SJCRH30 (cell line): ENCODE measurements around the gene CYP27B1. TPM values are rescaled to one million over a fixed set of nuclear protein-coding genes. Genes with fewer than 3 reads are reported as not detected.

Experiments
- DNase-seq, 2 experiments: peaks; one replicate each; pipeline ENCODE4 v3.0.0-alpha.2; 2015 to 2020
- H3K27ac ChIP-seq: fragments of 250-450 bp; sonication (Bioruptor Pico); 2 replicates; pipeline ENCODE4 v1.5.1; 2020; ENCODE audit warnings: mild to moderate bottlenecking, moderate library complexity
- H3K27me3 ChIP-seq: fragments of 250-450 bp; sonication (Bioruptor Pico); 2 replicates; pipeline ENCODE4 v1.5.1; 2020; ENCODE audit warnings: mild to moderate bottlenecking, moderate library complexity
- H3K36me3 ChIP-seq: fragments of 250-450 bp; sonication (Bioruptor Pico); 2 replicates; pipeline ENCODE4 v1.5.1; 2020; ENCODE audit warnings: mild to moderate bottlenecking, moderate library complexity
- H3K4me1 ChIP-seq: fragments of 250-450 bp; sonication (Bioruptor Pico); 2 replicates; pipeline ENCODE4 v1.5.1; 2020; ENCODE audit warnings: mild to moderate bottlenecking, moderate library complexity
- H3K4me3 ChIP-seq: fragments of 250-450 bp; sonication (Bioruptor Pico); 2 replicates; pipeline ENCODE4 v1.5.1; 2020; ENCODE audit warnings: mild to moderate bottlenecking, moderate library complexity
- H3K9me3 ChIP-seq: fragments of 250-450 bp; sonication (Bioruptor Pico); replicated peaks from 2 replicates; pipeline ENCODE4 v1.5.1; 2020; ENCODE audit warnings: mild to moderate bottlenecking, moderate library complexity
- total RNA-seq: library from RNA; depleted of rRNA; stranded (reverse); fragments of >200 nt; shearing (Covaris generic); gene quantifications from 2 replicates; pipeline ENCODE4 v1.2.3, GENCODE V29; 2014

Gene CYP27B1
- total RNA-seq, 1 experiment from 2014 or later = 97.4 TPM

DNA sequence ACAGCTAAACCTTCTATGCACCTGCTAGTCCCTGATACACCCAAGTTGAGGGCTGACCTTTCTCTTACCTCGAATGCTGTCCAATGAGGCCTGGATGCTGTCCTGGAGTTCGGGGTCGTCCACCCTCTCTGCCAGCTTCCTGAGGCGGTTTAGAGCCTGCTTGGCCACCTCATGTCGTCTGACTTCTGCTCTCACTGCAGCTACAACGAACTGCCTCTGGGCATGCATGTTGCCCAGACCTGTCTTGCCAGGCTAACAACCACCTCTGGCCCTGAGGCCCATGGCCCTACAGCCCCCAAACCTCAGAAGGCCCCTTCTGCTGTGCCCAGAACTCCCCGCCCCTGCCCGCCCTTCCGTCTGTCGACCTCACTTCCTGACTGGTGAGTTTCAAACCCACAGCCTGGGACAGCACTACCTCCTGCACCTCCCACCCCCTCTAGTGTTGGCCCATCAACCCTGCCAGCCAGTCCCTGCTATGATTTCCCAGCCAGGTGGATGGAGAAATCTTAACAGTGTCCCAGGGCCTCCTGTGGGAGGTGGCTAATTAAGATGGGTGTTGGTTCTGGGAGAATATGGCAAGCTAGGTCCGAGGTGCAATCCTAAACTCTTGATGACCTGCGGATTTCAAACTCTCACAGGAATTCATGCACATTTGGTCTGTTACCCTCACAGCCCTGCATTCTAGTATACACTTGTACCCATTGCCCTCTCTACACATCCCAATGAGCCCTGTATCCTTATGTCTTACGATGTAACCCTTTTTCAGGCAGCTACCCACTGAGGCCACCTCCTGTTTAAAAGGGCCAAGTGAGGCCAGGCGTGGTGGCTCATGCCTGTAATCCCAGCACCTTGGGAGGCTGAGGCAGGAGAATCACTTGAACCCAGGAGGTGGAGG lies 24.8 kb downstream of the CYP27B1 start:
- Histone ChIP-seq H3K27me3 (peaks cover 54% of the 10 kb centered on the region), H3K4me3 (no peak overlapping the region), H3K36me3 (peaks cover 16% of the 10 kb centered on the region), H3K9me3 (no peaks in the 10 kb centered on the region), H3K4me1 (peaks cover 28% of the 10 kb centered on the region), H3K27ac (no peak overlapping the region)
- peak; percentile 89 for DNase-seq

DNA sequence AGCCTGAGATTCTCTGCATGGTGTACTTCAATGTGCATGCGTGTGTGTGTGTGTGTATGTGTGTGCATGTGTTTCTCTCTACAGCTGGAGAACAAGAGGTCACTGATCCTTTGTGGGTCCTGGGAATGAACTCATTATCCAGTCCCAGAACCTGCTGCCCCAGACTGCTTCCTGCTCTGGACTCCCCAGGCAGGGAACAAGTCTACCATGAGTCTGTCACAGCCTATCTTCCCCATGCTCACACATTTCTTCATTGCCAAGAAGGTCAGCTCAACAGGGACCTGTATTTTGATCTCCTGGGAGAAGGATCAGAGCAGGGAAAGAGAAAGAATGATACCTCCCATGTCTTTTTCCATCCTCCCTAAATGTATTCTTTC lies 25.5 kb downstream of the CYP27B1 start:
- H3K4me3 ChIP-seq = no peak overlapping the region
- no peak overlapping the region for H3K27ac ChIP-seq
- H3K4me1 ChIP-seq = peaks cover 34% of the 10 kb centered on the region
- no peak for DNase-seq
- peaks cover 61% of the 10 kb centered on the region for H3K27me3 ChIP-seq
- no peaks in the 10 kb centered on the region for H3K9me3 ChIP-seq
- peaks cover 9% of the 10 kb centered on the region for H3K36me3 ChIP-seq

DNA sequence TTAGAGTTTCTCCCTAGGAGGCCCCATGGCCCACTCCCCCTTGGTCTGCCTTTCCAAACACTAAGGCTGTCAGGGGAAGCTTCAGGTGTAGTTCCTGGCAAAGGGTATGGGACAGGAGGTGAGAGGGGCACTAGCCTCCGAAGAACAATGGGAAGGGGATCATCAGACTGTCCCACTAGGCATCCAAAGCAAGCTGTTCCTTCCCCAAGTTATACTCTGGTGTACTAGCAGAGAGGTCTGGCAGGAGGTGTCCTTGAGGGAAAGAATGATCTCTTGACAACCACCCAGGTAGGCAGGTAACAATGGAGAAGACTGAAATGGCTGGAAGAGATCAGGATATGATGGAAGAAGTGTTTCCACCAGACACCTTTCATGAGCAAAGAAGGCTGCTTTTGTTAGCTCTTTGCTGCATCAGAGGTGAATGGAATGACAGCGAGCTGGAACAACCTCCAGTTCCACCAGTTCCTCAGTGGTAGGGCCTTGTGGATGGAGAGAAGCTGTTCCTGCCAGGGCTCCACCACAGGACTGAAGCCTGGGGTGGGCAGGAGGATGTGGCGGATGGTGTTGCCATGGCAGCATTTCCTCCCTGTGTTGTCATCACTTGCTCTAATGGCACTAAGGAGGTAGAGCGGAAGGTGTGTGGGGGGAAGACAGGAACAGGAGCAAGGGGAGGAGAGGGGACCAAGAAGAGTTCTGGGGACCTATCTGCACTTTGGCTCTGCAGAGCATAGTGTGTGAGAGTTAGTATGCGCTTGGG lies 26.0 kb downstream of the CYP27B1 start:
- peaks cover 3% of the 10 kb centered on the region for H3K36me3 ChIP-seq
- H3K27me3 ChIP-seq = peaks cover 61% of the 10 kb centered on the region
- peak; percentile 80 to 82 for DNase-seq

DNA sequence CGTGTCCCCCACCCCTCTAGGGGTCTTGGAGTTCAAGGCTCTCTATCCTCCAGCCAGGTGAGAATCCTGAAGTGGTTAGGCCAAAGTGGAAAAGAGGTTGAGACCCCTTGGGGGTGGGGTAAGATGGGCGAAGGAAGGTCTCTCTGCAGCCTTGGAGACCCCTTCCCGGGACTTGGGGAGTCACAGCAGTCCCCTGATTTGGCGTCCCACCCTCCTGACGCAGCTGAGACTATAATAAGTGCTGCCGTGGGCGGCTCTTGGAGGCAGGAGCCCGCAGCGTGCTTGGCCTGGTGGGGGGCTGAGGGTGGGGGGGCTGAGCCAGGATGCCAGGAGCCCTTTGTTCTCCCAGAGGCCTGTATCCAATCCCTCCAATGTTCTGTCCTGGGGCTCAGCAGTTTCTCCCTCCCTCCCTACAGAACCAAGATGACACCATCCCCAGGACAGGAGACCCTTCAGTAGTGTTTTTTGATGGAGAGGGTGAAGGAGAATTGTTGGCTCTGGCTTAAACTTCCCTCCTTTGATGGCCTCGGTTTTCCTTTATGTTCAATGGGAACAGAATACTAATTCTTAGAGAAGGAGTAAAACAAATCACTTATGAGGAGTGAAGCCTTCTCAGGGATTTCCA lies 26.9 kb downstream of the CYP27B1 start:
- DNase-seq = no peak

More for the DNA sequence above, 26.0 kb downstream of the CYP27B1 start:
- H3K9me3 ChIP-seq = no peaks in the 10 kb centered on the region
- H3K4me3 ChIP-seq = no peak overlapping the region
- peaks cover 32% of the 10 kb centered on the region for H3K4me1 ChIP-seq
- no peak overlapping the region for H3K27ac ChIP-seq

DNA sequence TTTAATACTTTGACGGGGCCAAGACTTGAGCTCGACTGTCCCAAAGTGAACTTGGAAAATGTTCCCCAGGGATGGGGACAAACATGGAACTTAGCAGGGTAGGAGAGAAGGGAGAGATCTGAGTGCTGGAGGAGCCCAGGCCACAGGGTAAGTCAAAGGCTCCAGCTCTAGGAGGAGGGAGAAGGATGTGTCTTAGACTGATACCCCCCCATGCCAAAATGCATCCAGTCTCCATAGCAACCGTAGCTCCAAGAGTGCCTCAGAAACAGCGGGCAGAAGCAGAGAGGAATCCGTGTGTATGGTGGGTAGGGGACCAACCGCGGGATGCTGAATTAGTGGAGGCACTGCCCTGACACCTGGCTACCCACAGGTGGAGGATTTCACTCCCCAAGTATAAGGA lies 27.5 kb downstream of the CYP27B1 start:
- no peak overlapping the region for H3K4me3 ChIP-seq
- H3K27me3 ChIP-seq = peaks cover 61% of the 10 kb centered on the region
- H3K4me1 ChIP-seq = peaks cover 42% of the 10 kb centered on the region
- no peak overlapping the region for H3K27ac ChIP-seq
- H3K9me3 ChIP-seq = no peaks in the 10 kb centered on the region
- no peaks in the 10 kb centered on the region for H3K36me3 ChIP-seq
- DNase-seq = peak in 1 of 2 experiments; percentile 83

More for the DNA sequence above, 26.9 kb downstream of the CYP27B1 start:
- H3K4me3 ChIP-seq = no peak overlapping the region
- peaks cover 35% of the 10 kb centered on the region for H3K4me1 ChIP-seq
- no peak overlapping the region for H3K27ac ChIP-seq
- H3K36me3 ChIP-seq = no peaks in the 10 kb centered on the region
- peaks cover 61% of the 10 kb centered on the region for H3K27me3 ChIP-seq
- H3K9me3 ChIP-seq = no peaks in the 10 kb centered on the region

DNA sequence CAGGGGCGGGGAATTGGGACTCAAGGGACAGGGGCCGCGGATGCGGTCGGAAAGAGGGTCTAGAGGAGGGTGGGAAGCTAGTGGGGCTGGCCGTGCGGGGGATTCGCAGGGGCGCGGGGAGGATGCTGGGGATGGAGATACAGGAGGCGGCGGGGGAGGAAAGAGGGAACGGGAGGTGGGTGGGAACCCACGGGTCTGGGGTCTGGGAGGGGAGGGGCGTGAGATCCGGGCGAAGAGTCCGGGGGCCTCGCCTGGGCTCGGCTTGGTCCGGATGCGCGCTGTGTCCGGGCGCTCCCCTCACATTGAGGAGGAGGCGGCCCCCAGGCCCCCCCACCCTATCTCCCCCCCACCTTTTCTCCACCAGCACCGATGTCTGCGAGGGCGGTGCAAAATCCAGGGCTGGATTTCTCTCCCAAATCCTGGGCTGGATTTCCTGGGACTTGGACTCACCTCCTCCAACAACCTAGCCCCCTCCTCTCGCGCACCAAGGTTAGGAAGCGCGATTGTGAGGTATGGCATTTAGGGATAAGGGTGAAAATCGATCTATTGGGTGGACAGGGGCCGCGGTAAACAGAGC lies 28.1 kb downstream of the CYP27B1 start, which contains the start of gene AGAP2:
TSS of gene AGAP2 (minus strand) at position 82 of the 577 bp plus-strand sequence. CDS start 496 bp downstream, outside the sequence.
- H3K9me3 ChIP-seq = no peaks in the 10 kb centered on the region
- peak within 1 kb of the TSS; percentile 46 for H3K4me3 ChIP-seq
- DNase-seq = peak; percentile 98 to 100
- peaks cover 61% of the 10 kb centered on the region for H3K27me3 ChIP-seq
- no peaks in the 10 kb centered on the region for H3K36me3 ChIP-seq
- H3K4me1 ChIP-seq = peaks cover 39% of the 10 kb centered on the region
- no peak within 1 kb of the TSS for H3K27ac ChIP-seq

DNA sequence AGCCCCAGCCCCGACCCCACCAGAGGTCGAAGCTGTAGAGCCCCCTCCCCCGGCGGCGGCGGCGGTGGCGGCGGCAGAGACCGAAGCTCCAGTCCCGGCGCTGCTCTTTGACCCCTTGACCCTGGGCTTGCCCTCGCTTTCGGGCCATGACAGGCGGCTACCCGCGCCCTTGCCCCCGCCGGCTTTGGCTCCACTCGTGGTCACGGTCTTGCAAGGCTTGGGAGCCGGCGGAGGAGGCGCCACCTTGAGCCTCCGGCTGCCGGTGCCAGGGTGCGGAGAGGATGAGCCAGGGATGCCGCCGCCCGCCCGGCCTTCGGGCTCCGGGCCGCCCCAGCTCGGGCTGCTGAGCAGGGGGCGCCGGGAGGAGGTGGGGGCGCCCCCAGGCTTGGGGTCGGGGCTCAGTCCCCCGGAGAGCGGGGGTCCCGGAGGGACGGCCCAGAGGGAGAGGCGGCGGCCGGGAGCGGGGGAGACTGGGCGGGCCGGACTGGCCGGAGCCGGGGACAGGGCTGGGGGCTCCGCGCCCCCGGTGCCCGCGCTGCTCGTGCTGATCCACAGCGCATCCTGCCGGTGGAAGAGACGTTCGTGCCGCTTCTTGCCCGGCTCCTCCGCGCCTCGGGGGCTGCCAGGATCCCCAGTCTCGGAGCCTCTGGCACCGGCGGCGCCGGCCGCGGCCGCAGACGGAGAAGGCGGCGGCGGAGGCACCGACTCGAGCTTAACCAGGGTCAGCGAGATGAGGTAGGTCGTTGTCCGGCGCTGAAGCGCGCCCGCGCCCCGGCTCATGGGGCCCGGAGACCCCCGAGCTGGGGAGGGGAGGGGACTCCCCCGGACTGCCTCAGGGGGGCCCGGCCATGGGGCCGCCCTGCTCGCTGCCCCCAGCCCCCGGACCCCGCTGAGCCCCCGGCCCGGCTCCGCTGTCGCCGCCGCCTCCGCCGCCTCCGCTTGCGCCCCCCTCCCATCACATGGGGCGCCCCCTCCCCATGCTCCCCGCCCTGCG lies 29.1 kb downstream of the CYP27B1 start:
- no peak overlapping the region for H3K27ac ChIP-seq
- H3K4me1 ChIP-seq = peaks cover 37% of the 10 kb centered on the region
- no peaks in the 10 kb centered on the region for H3K36me3 ChIP-seq
- H3K27me3 ChIP-seq = peaks cover 55% of the 10 kb centered on the region
- DNase-seq = peak; percentile 96 to 98
- H3K9me3 ChIP-seq = no peaks in the 10 kb centered on the region
- peak overlapping the region; percentile 46 for H3K4me3 ChIP-seq

DNA sequence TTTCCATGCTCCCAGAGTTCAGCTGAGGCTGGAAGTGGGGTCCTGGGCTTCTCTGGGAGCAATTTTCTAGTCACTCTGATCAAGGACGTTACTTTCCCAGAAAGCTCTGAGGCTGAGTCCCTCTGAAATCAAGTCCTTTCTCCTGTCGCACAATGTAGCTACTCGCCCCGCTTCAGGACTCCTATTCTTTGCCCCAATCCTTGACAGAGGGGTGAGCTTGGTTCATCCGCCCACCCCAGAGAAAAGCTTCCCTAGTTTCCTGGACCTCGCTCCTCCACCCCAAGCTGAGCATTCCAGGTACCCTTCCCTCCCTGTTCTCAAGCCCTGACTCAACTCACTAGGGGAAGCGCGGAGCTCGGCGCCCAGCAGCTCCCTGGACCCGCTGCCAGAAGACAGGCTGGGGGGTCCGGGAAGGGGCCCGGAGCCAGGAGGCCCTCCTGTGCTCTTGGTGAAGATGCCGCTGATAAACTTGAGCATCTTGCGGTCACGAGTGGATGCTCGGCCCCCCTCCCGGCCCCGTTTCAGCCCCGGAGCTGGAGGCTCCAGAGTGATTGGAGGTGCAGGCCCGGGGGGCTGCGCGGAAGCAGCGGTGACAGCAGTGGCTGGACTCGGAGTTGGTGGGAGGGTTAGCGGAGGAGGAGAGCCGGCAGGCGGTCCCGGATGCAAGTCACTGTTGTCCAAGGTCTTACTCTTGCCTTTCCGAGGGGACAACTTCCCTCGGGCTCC lies 30.0 kb downstream of the CYP27B1 start:
- Histone ChIP-seq H3K9me3 (no peaks in the 10 kb centered on the region), H3K27ac (no peak overlapping the region), H3K36me3 (no peaks in the 10 kb centered on the region), H3K4me3 (peak overlapping the region; percentile 45), H3K27me3 (peaks cover 47% of the 10 kb centered on the region), H3K4me1 (peaks cover 37% of the 10 kb centered on the region)
- DNase-seq = peak; percentile 84 to 94

DNA sequence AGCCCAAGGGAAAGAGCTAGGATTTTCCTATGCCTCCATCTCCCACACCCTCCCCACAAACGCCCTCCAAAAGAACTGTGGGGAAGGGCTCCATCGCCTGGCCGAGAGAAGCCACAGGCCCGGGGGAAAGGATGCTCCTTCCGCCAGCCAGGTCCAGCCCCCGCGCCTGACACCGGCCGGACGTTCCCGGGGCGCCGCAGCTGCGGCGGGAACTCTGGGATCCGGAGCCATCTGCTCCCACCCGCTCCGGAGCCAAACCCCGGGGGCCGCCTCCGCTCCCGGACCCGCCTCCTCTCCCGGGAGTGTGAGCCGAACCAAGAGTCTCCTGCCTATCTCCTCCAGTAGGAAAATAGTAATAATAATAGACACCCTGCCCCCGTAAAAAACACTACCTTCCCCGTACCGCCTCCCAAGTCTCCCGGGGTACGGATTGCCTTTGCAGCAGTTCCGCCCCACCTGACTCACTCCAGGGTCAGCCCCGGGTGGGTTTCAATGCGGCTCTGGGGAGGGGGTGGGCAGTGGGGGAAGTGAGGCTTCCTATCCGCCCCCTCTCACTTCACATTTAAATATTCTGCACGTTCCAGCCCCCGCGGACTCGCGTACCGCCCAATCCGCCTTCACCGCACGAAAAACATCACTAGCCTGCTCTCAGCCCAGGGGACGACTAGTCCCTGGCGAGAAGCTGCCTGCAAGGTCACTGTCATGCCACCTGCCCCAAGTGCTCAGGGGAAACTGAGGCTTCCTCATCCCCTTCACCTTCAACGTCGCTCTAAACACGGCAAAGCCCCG lies 30.7 kb downstream of the CYP27B1 start:
- H3K27me3 ChIP-seq = peaks cover 39% of the 10 kb centered on the region
- H3K4me3 ChIP-seq = peak overlapping the region; percentile 45
- no peaks in the 10 kb centered on the region for H3K36me3 ChIP-seq
- peak; percentile 100 for DNase-seq
- H3K27ac ChIP-seq = peak overlapping the region; percentile 50
- H3K9me3 ChIP-seq = no peaks in the 10 kb centered on the region
- peaks cover 37% of the 10 kb centered on the region for H3K4me1 ChIP-seq

DNA sequence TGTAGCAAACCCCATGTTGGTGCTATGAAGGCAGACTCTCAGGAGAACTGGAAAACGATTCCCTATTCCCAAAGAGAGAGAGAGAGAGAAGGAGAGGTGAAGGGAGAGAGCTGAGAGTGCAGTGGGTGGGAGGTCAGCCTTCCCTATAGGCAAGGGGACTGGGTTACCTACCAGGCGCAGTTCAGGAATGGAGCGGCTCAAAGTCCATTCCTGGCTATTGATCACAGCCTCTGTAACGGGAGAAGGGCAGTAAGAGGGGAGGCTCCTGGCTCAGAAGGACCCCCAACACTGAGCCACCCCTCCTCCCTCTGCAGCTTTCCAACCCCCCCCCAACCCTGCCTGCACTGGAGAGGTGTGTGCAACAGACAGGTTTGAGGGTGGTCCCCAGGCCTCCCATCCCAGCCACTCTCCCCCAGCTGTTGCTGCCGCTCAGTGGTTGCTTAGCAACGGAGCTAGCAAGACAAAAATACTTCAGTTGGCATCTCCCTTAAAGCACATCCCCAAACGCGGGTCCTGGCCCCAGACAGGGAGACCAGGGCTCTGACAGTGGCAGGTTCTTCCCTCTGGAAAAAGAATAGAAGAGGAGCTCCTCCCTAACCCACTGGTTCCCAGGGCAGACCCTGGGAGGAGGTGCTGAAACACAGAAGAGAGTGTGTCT lies 31.6 kb downstream of the CYP27B1 start:
- Histone ChIP-seq H3K9me3 (no peaks in the 10 kb centered on the region), H3K36me3 (no peaks in the 10 kb centered on the region), H3K4me3 (peak overlapping the region; percentile 45), H3K27ac (peak overlapping the region; percentile 50), H3K27me3 (peaks cover 31% of the 10 kb centered on the region), H3K4me1 (peaks cover 37% of the 10 kb centered on the region)
- peak; percentile 100 for DNase-seq

DNA sequence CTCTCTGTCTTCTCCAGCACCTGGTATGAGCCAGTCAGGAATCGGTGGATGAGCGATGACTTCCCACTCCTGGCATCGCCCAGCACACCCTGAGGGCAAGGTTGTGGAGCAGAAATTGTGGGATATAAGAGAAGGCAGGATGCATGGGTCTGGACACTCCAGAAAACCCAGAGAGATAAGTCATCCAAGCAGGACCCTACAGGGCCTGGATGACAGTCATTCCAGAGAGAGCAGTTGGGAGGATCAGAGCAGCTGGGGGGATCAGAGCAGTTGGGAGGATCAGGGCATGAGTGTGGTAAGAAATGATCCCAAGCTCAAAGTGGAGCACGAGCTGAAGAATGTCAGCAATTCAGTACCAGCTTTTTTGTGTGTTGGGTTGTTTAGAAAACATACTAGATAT lies 32.3 kb downstream of the CYP27B1 start:
- peak; percentile 97 to 98 for DNase-seq
- Histone ChIP-seq H3K9me3 (no peaks in the 10 kb centered on the region), H3K36me3 (no peaks in the 10 kb centered on the region), H3K27ac (peak overlapping the region; percentile 50; the same call in 1 of the 2 replicates), H3K4me3 (no peak overlapping the region), H3K27me3 (peaks cover 23% of the 10 kb centered on the region), H3K4me1 (peaks cover 37% of the 10 kb centered on the region)

DNA sequence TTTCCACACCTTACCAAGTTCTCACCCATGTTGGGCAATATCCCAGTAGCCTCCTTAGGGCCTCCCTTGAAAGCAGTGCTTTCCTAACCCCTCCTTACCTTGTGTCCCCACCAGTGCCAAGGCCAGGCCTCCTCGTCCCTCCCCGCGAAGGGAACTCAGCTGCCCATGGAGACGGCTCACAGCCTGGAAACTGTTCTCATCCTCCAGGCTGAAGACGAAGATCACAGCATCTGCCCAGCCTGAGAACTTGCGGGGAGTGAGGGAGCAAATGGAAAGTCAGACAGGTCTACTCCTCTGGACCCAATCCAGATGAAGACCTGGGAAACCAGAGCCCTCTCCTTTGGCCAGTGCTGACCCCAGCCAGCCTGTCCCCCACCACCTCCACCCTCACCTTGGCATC lies 33.0 kb downstream of the CYP27B1 start:
- peak in 1 of 2 experiments; percentile 76 for DNase-seq
- H3K36me3 ChIP-seq = no peaks in the 10 kb centered on the region
- peaks cover 17% of the 10 kb centered on the region for H3K27me3 ChIP-seq
- H3K27ac ChIP-seq = no peak overlapping the region
- no peaks in the 10 kb centered on the region for H3K9me3 ChIP-seq
- H3K4me3 ChIP-seq = no peak overlapping the region
- peaks cover 33% of the 10 kb centered on the region for H3K4me1 ChIP-seq
